ENCODE measurements around the gene KIF23. TPM values are rescaled to one million over a fixed set of nuclear protein-coding genes. Genes with fewer than 3 reads are reported as not detected.

The KIF23 gene
- polyA plus RNA-seq, 2 of the 4 experiments (the other 2 are of a cell fraction) = 81.8 to 117 TPM

- TF ChIP-seq CTCF (IDR thresholded peaks at IDR 0.05) = peak; percentile 82
- TF ChIP-seq JUN (IDR thresholded peaks at IDR 0.05) = peak in 1 of 2 experiments; percentile 79; a peak in 1 of 5 replicates
- TF ChIP-seq BHLHE40 (IDR thresholded peaks at IDR 0.05; ENCODE audit: low read depth, low read length) = no peak
- no peak for TF ChIP-seq ELK1 (IDR thresholded peaks at IDR 0.05; ENCODE audit: low read depth, low read length)
- peak; percentile 50 to 72; a peak in 3 of 4 replicates for TF ChIP-seq CEBPB (IDR thresholded peaks at IDR 0.05)
- TF ChIP-seq KDM5A (IDR thresholded peaks at IDR 0.05) = no peak
Measured at GRCh38 chr15:69462493-69463181, 48.5 kb downstream of the KIF23 start (continued).

- peak overlapping the region; percentile 87 for H3K4me2 ChIP-seq
- POLR2A ChIA-PET = interaction anchor here (0.5 to 2.9 kb wide), 17 partner anchors 10 to 1045 kb away, joined by 3 to 112 read pairs (median 4); partner anchors contain the start of genes GLCE, KIF23, RPLP1 and TLE3
- FAIRE-seq (no peak), ATAC-seq (no peak), DNase-seq (ENCODE audit: low read depth in 1 of 2, low spot score in 1 of 2) (no peak)
- TF ChIP-seq RFX5 (IDR thresholded peaks at IDR 0.05) (0 out of 2 replicates have a peak, but pooled peaks have one; percentile 13), E2F6 (IDR thresholded peaks at IDR 0.05; ENCODE audit: borderline replicate concordance, low read depth) (0 out of 2 replicates have a peak, but pooled peaks have one; percentile 20), FOXS1 (CRISPR knock-in tag; IDR thresholded peaks at IDR 0.05) (no peak)
- H3K27ac ChIP-seq = peak overlapping the region; percentile 90 to 92
- no peaks in the 10 kb centered on the region for H3K9me3 ChIP-seq
- CTCF ChIA-PET = interaction anchor here (0.6 to 9.0 kb wide), 21 partner anchors 10 to 1239 kb away, joined by 3 to 152 read pairs (median 4); partner anchors contain the start of gene RPLP1
- peak overlapping the region; percentile 59 for H3K4me3 ChIP-seq
- 32% methylated on average over 13 of the region's 13 CpGs for WGBS (ENCODE audit: missing lambda C conversion rate)
- peaks cover 37% of the 10 kb centered on the region for H3K4me1 ChIP-seq
Measured at GRCh38 chr15:69463182-69463756, 49.1 kb downstream of the KIF23 start.

- Histone ChIP-seq H3K4me3 (no peak overlapping the region), H3K4me2 (no peak overlapping the region), H3K4me1 (peaks cover 39% of the 10 kb centered on the region), H3K27ac (no peak overlapping the region), H3K9me3 (no peaks in the 10 kb centered on the region)
- ChIA-PET CTCF (interaction anchor here (0.7 to 9.0 kb wide), 18 partner anchors 7 to 1134 kb away, joined by 3 to 152 read pairs (median 3); partner anchors contain the start of gene RPLP1), POLR2A (interaction anchor here (0.6 to 2.3 kb wide), 2 partner anchors 12 to 1391 kb away, joined by 3 to 18 read pairs; partner anchors contain the start of gene RPLP1)
- WGBS (ENCODE audit: missing lambda C conversion rate) = 92% methylated on average over 1 of the region's 1 CpG
- TF ChIP-seq RARB (CRISPR knock-in tag; IDR thresholded peaks at IDR 0.05) = no peak
- no peak for TF ChIP-seq MAX (IDR thresholded peaks at IDR 0.05)
- no peak for TF ChIP-seq ZNF302 (CRISPR knock-in tag; IDR thresholded peaks at IDR 0.05)
- TF ChIP-seq POLR2AphosphoS2 (conservative IDR thresholded peaks at IDR 0.05; ENCODE audit: low read length) = no peak
- no peak for TF ChIP-seq HEYL (CRISPR knock-in tag; IDR thresholded peaks at IDR 0.05)
- TF ChIP-seq MAFK (IDR thresholded peaks at IDR 0.05; ENCODE audit: partially characterized antibody) = no peak
- TF ChIP-seq HMGXB4 (CRISPR knock-in tag; IDR thresholded peaks at IDR 0.05; ENCODE audit: borderline replicate concordance) = no peak
- no peak for TF ChIP-seq CBX8 (IDR thresholded peaks at IDR 0.05)
- TF ChIP-seq HDAC2 (IDR thresholded peaks at IDR 0.05) = no peak
- no peak for TF ChIP-seq EHMT2 (IDR thresholded peaks at IDR 0.05; ENCODE audit: low read depth)
- no peak for TF ChIP-seq KDM1A (IDR thresholded peaks at IDR 0.05; ENCODE audit: low read depth)
- no peak for TF ChIP-seq GATA3 (IDR thresholded peaks at IDR 0.05; ENCODE audit: borderline replicate concordance)
- no peak for TF ChIP-seq RFX5 (IDR thresholded peaks at IDR 0.05)
- TF ChIP-seq KDM5A (IDR thresholded peaks at IDR 0.05) = no peak
- no peak for TF ChIP-seq ZFP36 (IDR thresholded peaks at IDR 0.05; ENCODE audit: borderline replicate concordance, partially characterized antibody)
- no peak for TF ChIP-seq RNF2 (IDR thresholded peaks at IDR 0.05; ENCODE audit: borderline replicate concordance, low read depth)
- no peak for TF ChIP-seq NPAS2 (CRISPR knock-in tag; IDR thresholded peaks at IDR 0.05; ENCODE audit: borderline replicate concordance)
- TF ChIP-seq HOXB13 (CRISPR knock-in tag; IDR thresholded peaks at IDR 0.05; ENCODE audit: low read depth) = no peak
- FAIRE-seq (no peak), DNase-seq (ENCODE audit: low read depth in 1 of 2, low spot score in 1 of 2) (no peak), ATAC-seq (no peak)
Measured at GRCh38 chr15:69465253-69465652, 51.1 kb downstream of the KIF23 start.

Measured in A549 (cell line).